CD4-positive, CD25-positive, alpha-beta regulatory T cell (primary cell): ENCODE data around the gene ZKSCAN1. TPM values are rescaled to one million over a fixed set of nuclear protein-coding genes. Genes with fewer than 3 reads are reported as not detected.
"Not testable (repeated sequence)": the region's sequence is repeated elsewhere in the genome, so short reads cannot be mapped to it uniquely, and the experiment has no call there.

Experiments used
- ATAC-seq, 2 donors: fragments of 150-1000 bp; cut with Tn5 transposase; one replicate each; pipeline ENCODE4 v1.10.0; 2021; ENCODE audit warnings: low read depth in 2 of 2, moderate number of reproducible peaks in 2 of 2, moderate library complexity in 1 of 2
- DNase-seq, 3 donors: peaks; one replicate each; pipeline versions ENCODE4 v3.0.0 to v3.0.0-alpha.2; 2012 to 2022; ENCODE audit warnings: mixed read lengths in 1 of 3
- H3K27ac ChIP-seq: one replicate; pipeline ENCODE4 v1.7.0; 2013; ENCODE audit warnings: mild to moderate bottlenecking, low read length; ENCODE audit not compliant: insufficient read depth, poor library complexity, severe bottlenecking
- H3K27me3 ChIP-seq: one replicate; pipeline ENCODE4 v1.7.0; 2013; ENCODE audit warnings: low read length; ENCODE audit not compliant: control insufficient read depth, insufficient read depth
- H3K36me3 ChIP-seq: one replicate; pipeline ENCODE4 v1.7.0; 2013; ENCODE audit warnings: mild to moderate bottlenecking, low read length, moderate library complexity; ENCODE audit not compliant: control insufficient read depth, insufficient read depth
- H3K4me1 ChIP-seq: 2 replicates; pipeline ENCODE4 v1.7.0; 2013; ENCODE audit warnings: mild to moderate bottlenecking, low read length; ENCODE audit not compliant: insufficient read depth, control insufficient read depth, poor library complexity, severe bottlenecking
- H3K4me3 ChIP-seq: one replicate; pipeline ENCODE4 v1.7.0; 2013; ENCODE audit warnings: low read depth, mild to moderate bottlenecking, low read length, moderate library complexity
- H3K9me3 ChIP-seq, 2 experiments: 1 replicate in 1 of 2; 2 replicates in 1 of 2; pipeline ENCODE4 v1.7.0; 2013; ENCODE audit warnings: low read length in 2 of 2, mild to moderate bottlenecking in 1 of 2, moderate library complexity in 1 of 2; ENCODE audit not compliant: control insufficient read depth in 2 of 2
- H3K27ac Mint-ChIP-seq, 3 donors: one replicate each; pipeline ENCODE4 v1.8.0; 2020 to 2022; ENCODE audit warnings: mild to moderate bottlenecking in 3 of 3, mixed read lengths in 3 of 3, moderate library complexity in 2 of 3
- H3K27me3 Mint-ChIP-seq: one replicate; pipeline ENCODE4 v1.8.0; 2022; ENCODE audit warnings: mild to moderate bottlenecking, mixed read lengths
- H3K36me3 Mint-ChIP-seq: one replicate; pipeline ENCODE4 v1.8.0; 2020; ENCODE audit warnings: mixed read lengths
- H3K4me1 Mint-ChIP-seq, 4 donors: one replicate each; pipeline ENCODE4 v1.8.0; 2020 to 2022; ENCODE audit warnings: mixed read lengths in 4 of 4, mild to moderate bottlenecking in 1 of 4
- H3K4me3 Mint-ChIP-seq, 4 donors: one replicate each; pipeline ENCODE4 v1.8.0; 2020 to 2022; ENCODE audit warnings: mild to moderate bottlenecking in 4 of 4, mixed read lengths in 4 of 4, moderate library complexity in 3 of 4
- H3K9me3 Mint-ChIP-seq, 7 donors: one replicate each; pipeline ENCODE4 v1.8.0; 2020 to 2022; ENCODE audit warnings: mixed read lengths in 7 of 7, mild to moderate bottlenecking in 3 of 7, moderate library complexity in 2 of 7
- polyA plus RNA-seq, 4 donors: library from polyadenylated mRNA; unstranded; fragments of 300-500 nt; fragmentation: Illumina TruSeq; gene quantifications; one replicate each; pipeline ENCODE4 v1.2.3, GENCODE V29; 2021
- total RNA-seq: library from RNA; stranded (reverse); gene quantifications from one replicate; pipeline ENCODE4 v1.2.3, GENCODE V29; 2022

Gene ZKSCAN1
- total and polyA plus RNA-seq, 5 donors from 2014 or later, result 21.6 to 57.8 (median 27.2) TPM

- H3K36me3 Mint-ChIP-seq, ATAC-seq, H3K9me3 Mint-ChIP-seq, H3K27ac ChIP-seq, H3K36me3 ChIP-seq, H3K9me3 ChIP-seq, H3K4me1 ChIP-seq, H3K4me3 ChIP-seq, H3K27ac Mint-ChIP-seq, H3K27me3 ChIP-seq, H3K4me1 Mint-ChIP-seq, H3K4me3 Mint-ChIP-seq, DNase-seq: not testable (repeated sequence)
- peaks cover 38% of the 10 kb centered on the region for H3K27me3 Mint-ChIP-seq
Measured at GRCh38 chr7:99991543-99991942, 23.9 kb upstream of the ZKSCAN1 start.

GRCh38 chr7:99992330-99993038 lies 22.9 kb upstream of the ZKSCAN1 start:
- no peaks in the 10 kb centered on the region for H3K36me3 ChIP-seq
- H3K9me3 ChIP-seq, result no peaks in the 10 kb centered on the region
- no peak for ATAC-seq
- H3K4me3 ChIP-seq, result no peak overlapping the region
- Mint-ChIP-seq H3K36me3 (peaks cover 3% of the 10 kb centered on the region), H3K27me3 (peaks cover 35% of the 10 kb centered on the region), H3K4me1 (peaks cover 4 to 9% (median 6%) of the 10 kb centered on the region in 4 donors), H3K4me3 (no peak overlapping the region), H3K27ac (no peak overlapping the region), H3K9me3 (no peaks in the 10 kb centered on the region)
- H3K27me3 ChIP-seq, result no peaks in the 10 kb centered on the region
- DNase-seq, result no peak
- H3K27ac ChIP-seq, result no peak overlapping the region
- H3K4me1 ChIP-seq, result peaks cover 2% of the 10 kb centered on the region

GRCh38 chr7:99994819-99995218 lies 20.6 kb upstream of the ZKSCAN1 start:
- Mint-ChIP-seq H3K27me3 (peaks cover 37% of the 10 kb centered on the region), H3K36me3 (peaks cover 3% of the 10 kb centered on the region), H3K4me1 (peaks cover 7 to 16% (median 9%) of the 10 kb centered on the region in 4 donors), H3K9me3 (no peaks in the 10 kb centered on the region), H3K27ac (no peak overlapping the region), H3K4me3 (no peak overlapping the region)
- Histone ChIP-seq H3K9me3 (no peaks in the 10 kb centered on the region), H3K4me1 (peaks cover 7% of the 10 kb centered on the region), H3K4me3 (no peak overlapping the region), H3K36me3 (no peaks in the 10 kb centered on the region), H3K27ac (no peak overlapping the region), H3K27me3 (no peaks in the 10 kb centered on the region)
- ATAC-seq (no peak), DNase-seq (no peak)

GRCh38 chr7:99996755-99997544 lies 18.4 kb upstream of the ZKSCAN1 start:
- ATAC-seq (no peak), DNase-seq (no peak)
- peak overlapping the region; percentile 69 to 92 (median 86) for H3K27ac Mint-ChIP-seq
- H3K36me3 Mint-ChIP-seq, result peaks cover 3% of the 10 kb centered on the region
- peak overlapping the region; percentile 60 to 82 (median 76) for H3K4me3 Mint-ChIP-seq
- no peaks in the 10 kb centered on the region for H3K9me3 ChIP-seq
- H3K27ac ChIP-seq, result peak overlapping the region; percentile 47
- H3K27me3 Mint-ChIP-seq, result peaks cover 24% of the 10 kb centered on the region
- peaks cover 2 to 13% (median 6%) of the 10 kb centered on the region in 4 donors for H3K4me1 Mint-ChIP-seq
- H3K4me1 ChIP-seq, result peaks cover 7% of the 10 kb centered on the region
- H3K9me3 Mint-ChIP-seq, result no peaks in the 10 kb centered on the region
- no peaks in the 10 kb centered on the region for H3K36me3 ChIP-seq
- peak overlapping the region; percentile 19 for H3K4me3 ChIP-seq
- H3K27me3 ChIP-seq, result no peaks in the 10 kb centered on the region

GRCh38 chr7:99997545-99998137 lies 17.8 kb upstream of the ZKSCAN1 start:
- Mint-ChIP-seq H3K36me3 (peaks cover 3% of the 10 kb centered on the region), H3K27me3 (peaks cover 21% of the 10 kb centered on the region), H3K27ac (peak overlapping the region; percentile 69 to 92 (median 86)), H3K4me3 (peak overlapping the region; percentile 60 to 82 (median 76)), H3K9me3 (no peaks in the 10 kb centered on the region), H3K4me1 (peaks cover 2 to 13% (median 6%) of the 10 kb centered on the region in 4 donors)
- no peaks in the 10 kb centered on the region for H3K36me3 ChIP-seq
- H3K9me3 ChIP-seq, result no peaks in the 10 kb centered on the region
- peak overlapping the region; percentile 47 for H3K27ac ChIP-seq
- H3K4me3 ChIP-seq, result peak overlapping the region; percentile 38
- ATAC-seq (peak; percentile 87 to 90), DNase-seq (peak; percentile 38 to 81 (median 71))
- peaks cover 7% of the 10 kb centered on the region for H3K4me1 ChIP-seq
- no peaks in the 10 kb centered on the region for H3K27me3 ChIP-seq

- H3K4me1 ChIP-seq, result peaks cover 7% of the 10 kb centered on the region
- H3K36me3 Mint-ChIP-seq, result peaks cover 3% of the 10 kb centered on the region
- H3K27me3 Mint-ChIP-seq, result peaks cover 13% of the 10 kb centered on the region
- no peaks in the 10 kb centered on the region for H3K9me3 Mint-ChIP-seq
- H3K27me3 ChIP-seq, result no peaks in the 10 kb centered on the region
- ATAC-seq, result no peak
- peak overlapping the region in 1 of 4 donors; percentile 10 for H3K4me3 Mint-ChIP-seq
- no peaks in the 10 kb centered on the region for H3K9me3 ChIP-seq
- no peak overlapping the region for H3K4me3 ChIP-seq
- DNase-seq, result no peak
- H3K36me3 ChIP-seq, result no peaks in the 10 kb centered on the region
- H3K27ac ChIP-seq, result no peak overlapping the region
- H3K27ac Mint-ChIP-seq, result peak overlapping the region in 1 of 3 donors; percentile 55
- H3K4me1 Mint-ChIP-seq, result peaks cover 2 to 13% (median 6%) of the 10 kb centered on the region in 4 donors
Measured at GRCh38 chr7:100000239-100000638, 15.2 kb upstream of the ZKSCAN1 start.

GRCh38 chr7:100003711-100004661 lies 11.4 kb upstream of the ZKSCAN1 start:
- Histone ChIP-seq H3K36me3 (no peaks in the 10 kb centered on the region), H3K9me3 (no peaks in the 10 kb centered on the region), H3K4me1 (no peaks in the 10 kb centered on the region), H3K4me3 (no peak overlapping the region), H3K27me3 (no peaks in the 10 kb centered on the region), H3K27ac (no peak overlapping the region)
- no peak for ATAC-seq
- DNase-seq, result no peak
- no peak overlapping the region for H3K27ac Mint-ChIP-seq
- no peaks in the 10 kb centered on the region for H3K9me3 Mint-ChIP-seq
- peaks cover 13% of the 10 kb centered on the region for H3K27me3 Mint-ChIP-seq
- no peaks in the 10 kb centered on the region for H3K4me1 Mint-ChIP-seq
- H3K36me3 Mint-ChIP-seq, result no peaks in the 10 kb centered on the region
- no peak overlapping the region for H3K4me3 Mint-ChIP-seq
